Peyer's patch (tissue), 4 donors: ENCODE measurements around the gene TOP1.
"Not testable (repeated sequence)": the region's sequence is repeated elsewhere in the genome, so short reads cannot be mapped to it uniquely, and the experiment has no call there.

Experiments used
- POLR2A ChIP-seq, 2 donors: fragments of 450-650 bp; IDR thresholded peaks; one replicate each; pipeline ENCODE4 v1.5.1; 2017; ENCODE audit warnings: antibody characterized with exemption in 2 of 2, mild to moderate bottlenecking in 2 of 2, moderate library complexity in 2 of 2
- TF ChIP-seq, protein P1 (sequence below), 6 experiments: fragments of 450-650 bp in 4 of 6; fragments of 200-600 bp in 2 of 6; sonication (generic) in 1 of 6; IDR thresholded peaks; one replicate each; pipeline ENCODE4 v1.5.1; 2017 to 2019; ENCODE audit warnings: antibody characterized with exemption in 6 of 6, mild to moderate bottlenecking in 3 of 6, moderate library complexity in 1 of 6

DNA sequence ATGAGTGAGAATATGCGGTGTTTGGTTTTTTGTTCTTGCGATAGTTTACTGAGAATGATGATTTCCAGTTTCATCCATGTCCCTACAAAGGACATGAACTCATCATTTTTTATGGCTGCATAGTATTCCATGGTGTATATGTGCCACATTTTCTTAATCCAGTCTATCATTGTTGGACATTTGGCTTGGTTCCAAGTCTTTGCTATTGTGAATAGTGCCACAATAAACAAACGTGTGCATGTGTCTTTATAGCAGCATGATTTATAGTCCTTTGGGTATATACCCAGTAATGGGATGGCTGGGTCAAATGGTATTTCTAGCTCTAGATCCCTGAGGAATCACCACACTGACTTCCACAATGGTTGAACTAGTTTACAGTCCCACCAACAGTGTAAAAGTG lies 99.7 kb downstream of the TOP1 start:
- TF ChIP-seq, protein P1, sequence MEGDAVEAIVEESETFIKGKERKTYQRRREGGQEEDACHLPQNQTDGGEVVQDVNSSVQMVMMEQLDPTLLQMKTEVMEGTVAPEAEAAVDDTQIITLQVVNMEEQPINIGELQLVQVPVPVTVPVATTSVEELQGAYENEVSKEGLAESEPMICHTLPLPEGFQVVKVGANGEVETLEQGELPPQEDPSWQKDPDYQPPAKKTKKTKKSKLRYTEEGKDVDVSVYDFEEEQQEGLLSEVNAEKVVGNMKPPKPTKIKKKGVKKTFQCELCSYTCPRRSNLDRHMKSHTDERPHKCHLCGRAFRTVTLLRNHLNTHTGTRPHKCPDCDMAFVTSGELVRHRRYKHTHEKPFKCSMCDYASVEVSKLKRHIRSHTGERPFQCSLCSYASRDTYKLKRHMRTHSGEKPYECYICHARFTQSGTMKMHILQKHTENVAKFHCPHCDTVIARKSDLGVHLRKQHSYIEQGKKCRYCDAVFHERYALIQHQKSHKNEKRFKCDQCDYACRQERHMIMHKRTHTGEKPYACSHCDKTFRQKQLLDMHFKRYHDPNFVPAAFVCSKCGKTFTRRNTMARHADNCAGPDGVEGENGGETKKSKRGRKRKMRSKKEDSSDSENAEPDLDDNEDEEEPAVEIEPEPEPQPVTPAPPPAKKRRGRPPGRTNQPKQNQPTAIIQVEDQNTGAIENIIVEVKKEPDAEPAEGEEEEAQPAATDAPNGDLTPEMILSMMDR (IDR thresholded peaks at IDR 0.05) = not testable (repeated sequence)
- TF ChIP-seq POLR2A (IDR thresholded peaks at IDR 0.05) = not testable (repeated sequence)
